ENCODE data around the gene CTXN2. TPM values are rescaled to one million over a fixed set of nuclear protein-coding genes. Genes with fewer than 3 reads are reported as not detected.

CTXN2 gene
- total RNA-seq, 1 experiment from 2014 or later, result 0.07 TPM

DNA sequence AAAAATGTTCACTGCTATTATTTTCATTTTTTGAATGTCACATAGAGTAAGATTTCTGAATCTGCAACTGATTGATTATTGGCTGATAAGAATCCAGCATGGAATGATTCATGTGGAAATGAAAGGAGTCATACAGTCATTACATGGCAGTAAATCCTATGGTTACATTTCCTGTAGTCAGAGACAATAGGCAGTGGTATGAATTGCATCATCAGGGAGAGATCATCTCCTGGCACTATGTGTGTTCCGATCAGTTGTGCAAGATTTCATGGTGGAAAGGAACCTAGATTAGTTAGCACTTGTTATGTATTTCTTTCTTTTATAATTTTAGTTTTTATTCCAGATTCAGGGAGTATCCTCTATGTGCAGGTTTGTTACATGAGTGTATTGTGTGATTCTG is 53.5 kb downstream of the CTXN2 start (continued):
- no peak for TF ChIP-seq TCF7 (CRISPR knock-in tag; IDR thresholded peaks at IDR 0.05; ENCODE audit: low read depth)
- no peak for TF ChIP-seq E2F5 (CRISPR knock-in tag; IDR thresholded peaks at IDR 0.05)

DNA sequence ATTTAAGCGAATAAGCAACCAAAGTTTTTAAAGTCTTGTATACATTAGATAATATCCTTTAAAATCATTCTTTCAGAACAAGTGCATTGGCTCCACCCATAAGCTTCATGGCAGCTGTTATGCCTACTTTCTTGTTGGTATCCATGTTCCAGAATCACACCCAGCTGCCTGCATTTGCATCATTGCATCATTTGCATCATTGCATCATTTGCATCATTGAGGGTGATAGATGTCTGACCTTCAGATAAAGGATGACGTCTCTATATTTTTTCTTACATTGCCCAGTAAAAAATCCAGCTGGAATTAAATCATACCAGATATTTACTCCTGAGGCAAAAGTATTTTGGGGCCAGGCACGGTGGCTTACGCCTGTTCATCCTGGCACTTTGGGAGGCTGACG is 56.9 kb downstream of the CTXN2 start:
- DNase-seq (ENCODE audit: low spot score) (no peak), ATAC-seq (no peak)
- H3K4me1 Mint-ChIP-seq, result peaks cover 9% of the 10 kb centered on the region
- no peak overlapping the region for H3K27ac Mint-ChIP-seq
- TF ChIP-seq ZNF121 (CRISPR knock-in tag; IDR thresholded peaks at IDR 0.05) (no peak), ZNF263 (CRISPR knock-in tag; IDR thresholded peaks at IDR 0.05; ENCODE audit: low read depth) (no peak), STAT6 (CRISPR knock-in tag; conservative IDR thresholded peaks at IDR 0.05; ENCODE audit: low read depth) (no peak), OVOL2 (CRISPR knock-in tag; IDR thresholded peaks at IDR 0.05; ENCODE audit: borderline replicate concordance) (no peak), ATF3 (CRISPR knock-in tag; conservative IDR thresholded peaks at IDR 0.05) (no peak), ZNF416 (CRISPR knock-in tag; IDR thresholded peaks at IDR 0.05) (no peak), TP53 (CRISPR knock-in tag; IDR thresholded peaks at IDR 0.05) (no peak), GRHL2 (CRISPR knock-in tag; IDR thresholded peaks at IDR 0.05; ENCODE audit: insufficient replicate concordance, severe bottlenecking) (no peak), SOX15 (CRISPR knock-in tag; IDR thresholded peaks at IDR 0.05) (no peak)
- TF ChIP-seq, protein P1, sequence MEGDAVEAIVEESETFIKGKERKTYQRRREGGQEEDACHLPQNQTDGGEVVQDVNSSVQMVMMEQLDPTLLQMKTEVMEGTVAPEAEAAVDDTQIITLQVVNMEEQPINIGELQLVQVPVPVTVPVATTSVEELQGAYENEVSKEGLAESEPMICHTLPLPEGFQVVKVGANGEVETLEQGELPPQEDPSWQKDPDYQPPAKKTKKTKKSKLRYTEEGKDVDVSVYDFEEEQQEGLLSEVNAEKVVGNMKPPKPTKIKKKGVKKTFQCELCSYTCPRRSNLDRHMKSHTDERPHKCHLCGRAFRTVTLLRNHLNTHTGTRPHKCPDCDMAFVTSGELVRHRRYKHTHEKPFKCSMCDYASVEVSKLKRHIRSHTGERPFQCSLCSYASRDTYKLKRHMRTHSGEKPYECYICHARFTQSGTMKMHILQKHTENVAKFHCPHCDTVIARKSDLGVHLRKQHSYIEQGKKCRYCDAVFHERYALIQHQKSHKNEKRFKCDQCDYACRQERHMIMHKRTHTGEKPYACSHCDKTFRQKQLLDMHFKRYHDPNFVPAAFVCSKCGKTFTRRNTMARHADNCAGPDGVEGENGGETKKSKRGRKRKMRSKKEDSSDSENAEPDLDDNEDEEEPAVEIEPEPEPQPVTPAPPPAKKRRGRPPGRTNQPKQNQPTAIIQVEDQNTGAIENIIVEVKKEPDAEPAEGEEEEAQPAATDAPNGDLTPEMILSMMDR (IDR thresholded peaks at IDR 0.05), result no peak
- no peaks in the 10 kb centered on the region for H3K9me3 Mint-ChIP-seq
- CTCF ChIA-PET, result no interaction called here
- POLR2A ChIA-PET, result no interaction called here
- H3K36me3 Mint-ChIP-seq, result no peaks in the 10 kb centered on the region
- no peaks in the 10 kb centered on the region for H3K27me3 Mint-ChIP-seq (ENCODE audit: low read depth)
- H3K4me3 Mint-ChIP-seq, result no peak overlapping the region

DNA sequence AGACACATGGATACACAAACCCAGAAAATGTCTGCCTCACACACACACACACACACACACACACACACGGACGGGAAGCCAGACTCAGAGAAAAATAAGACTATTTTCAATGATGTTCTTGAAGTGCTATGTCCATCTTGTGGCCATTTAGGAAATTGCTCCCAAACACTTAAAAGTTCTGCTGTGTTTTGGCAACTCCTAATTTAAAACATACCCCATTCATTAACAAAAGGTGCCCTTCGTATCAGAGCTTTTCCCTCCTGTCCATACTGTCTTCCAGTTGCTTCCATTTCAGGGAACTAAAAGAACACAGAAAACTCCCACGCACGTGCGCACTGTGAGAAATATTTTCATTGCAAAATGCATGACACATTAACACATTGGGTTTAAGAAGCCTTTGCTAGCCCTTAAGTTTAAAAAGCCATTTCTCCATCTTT is 59.2 kb downstream of the CTXN2 start:
- Mint-ChIP-seq H3K9me3 (0 out of 2 replicates have a peak, but pooled peaks cover under 1% of the 10 kb centered on the region), H3K36me3 (no peaks in the 10 kb centered on the region), H3K27ac (no peak overlapping the region), H3K27me3 (ENCODE audit: low read depth) (no peaks in the 10 kb centered on the region), H3K4me1 (peaks cover 9% of the 10 kb centered on the region), H3K4me3 (no peak overlapping the region)
- DNase-seq (ENCODE audit: low spot score) (peak; percentile 28), ATAC-seq (peak; percentile 81)
- ChIA-PET POLR2A (no interaction called here), CTCF (interaction anchor here (1.0 kb wide), 1 partner anchor 12 kb away, joined by 5 read pairs; no protein-coding TSS in a partner anchor)
- TF ChIP-seq, protein P1 (IDR thresholded peaks at IDR 0.05), result 0 out of 2 replicates have a peak, but pooled peaks have one; percentile 3
- TF ChIP-seq, protein P2, sequence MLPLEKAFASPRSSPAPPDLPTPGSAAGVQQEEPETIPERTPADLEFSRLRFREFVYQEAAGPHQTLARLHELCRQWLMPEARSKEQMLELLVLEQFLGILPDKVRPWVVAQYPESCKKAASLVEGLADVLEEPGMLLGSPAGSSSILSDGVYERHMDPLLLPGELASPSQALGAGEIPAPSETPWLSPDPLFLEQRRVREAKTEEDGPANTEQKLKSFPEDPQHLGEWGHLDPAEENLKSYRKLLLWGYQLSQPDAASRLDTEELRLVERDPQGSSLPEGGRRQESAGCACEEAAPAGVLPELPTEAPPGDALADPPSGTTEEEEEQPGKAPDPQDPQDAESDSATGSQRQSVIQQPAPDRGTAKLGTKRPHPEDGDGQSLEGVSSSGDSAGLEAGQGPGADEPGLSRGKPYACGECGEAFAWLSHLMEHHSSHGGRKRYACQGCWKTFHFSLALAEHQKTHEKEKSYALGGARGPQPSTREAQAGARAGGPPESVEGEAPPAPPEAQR (CRISPR knock-in tag; IDR thresholded peaks at IDR 0.05), result no peak
